Hematopoietic multipotent progenitor cell treated with erythropoietin and hydrocortisone succinate and interleukin-3 and kit ligand, for 4 days (in vitro differentiated cells): ENCODE results near the gene GAL3ST3.
A peak's percentile ranks its signal among the peaks of the same experiment; 100 is the strongest.

Source experiments
- DNase-seq: peaks from one replicate; pipeline ENCODE4 v3.0.0-alpha.2; 2015

Gene GAL3ST3

GRCh38 chr11:66068923-66069714, 20.2 kb upstream of the GAL3ST3 start:
- peak; percentile 76 for DNase-seq

- DNase-seq: peak; percentile 85
These were observed 19.3 kb upstream of the GAL3ST3 start for GRCh38 chr11:66068154-66068821.

- DNase-seq: no peak
These were observed 18.7 kb upstream of the GAL3ST3 start for GRCh38 chr11:66067640-66068039.

- no peak for DNase-seq
These were observed 17.8 kb upstream of the GAL3ST3 start for GRCh38 chr11:66066751-66067150.

- no peak for DNase-seq
These were observed 15.6 kb upstream of the GAL3ST3 start for GRCh38 chr11:66064571-66064970.

- DNase-seq: no peak
These were observed 14.9 kb upstream of the GAL3ST3 start for GRCh38 chr11:66063900-66064299.

- no peak for DNase-seq
These were observed 13.4 kb upstream of the GAL3ST3 start for GRCh38 chr11:66062408-66062807.

- no peak for DNase-seq
These were observed 12.3 kb upstream of the GAL3ST3 start for GRCh38 chr11:66061268-66061667.

GRCh38 chr11:66059966-66060680, 11.2 kb upstream of the GAL3ST3 start:
- DNase-seq: no peak

GRCh38 chr11:66056501-66056900, 7.5 kb upstream of the GAL3ST3 start:
- no peak for DNase-seq

GRCh38 chr11:66055021-66055420, 6.1 kb upstream of the GAL3ST3 start:
- no peak for DNase-seq

GRCh38 chr11:66052664-66052982, 3.7 kb upstream of the GAL3ST3 start:
- no peak for DNase-seq

GRCh38 chr11:66051766-66052663, 3.1 kb upstream of the GAL3ST3 start, which contains the start of gene SF3B2:
Gene SF3B2 (plus strand): TSS chr11:66052364. CDS start chr11:66052385, 21 bp downstream.
- DNase-seq: peak; percentile 99

GRCh38 chr11:66051371-66051765, 2.4 kb upstream of the GAL3ST3 start:
- no peak for DNase-seq

- DNase-seq: no peak
These were observed 1.7 kb upstream of the GAL3ST3 start for GRCh38 chr11:66050581-66051231.

GRCh38 chr11:66047541-66048365, 1.2 kb downstream of the GAL3ST3 start:
- DNase-seq: no peak

GRCh38 chr11:66046901-66047300, 2.1 kb downstream of the GAL3ST3 start:
- no peak for DNase-seq

GRCh38 chr11:66045177-66045639, 3.8 kb downstream of the GAL3ST3 start:
- DNase-seq: peak; percentile 89

GRCh38 chr11:66044757-66045156, 4.2 kb downstream of the GAL3ST3 start:
- DNase-seq: no peak

- DNase-seq: no peak
These were observed 5.7 kb downstream of the GAL3ST3 start for GRCh38 chr11:66042996-66043906.
